ENCODE data around the gene TMEM270. TPM values are rescaled to one million over a fixed set of nuclear protein-coding genes. Genes with fewer than 3 reads are reported as not detected.

Gene TMEM270
- total and polyA plus RNA-seq, 3 donors from 2014 or later, result 37.3 to 113 (median 70.1) TPM

DNA sequence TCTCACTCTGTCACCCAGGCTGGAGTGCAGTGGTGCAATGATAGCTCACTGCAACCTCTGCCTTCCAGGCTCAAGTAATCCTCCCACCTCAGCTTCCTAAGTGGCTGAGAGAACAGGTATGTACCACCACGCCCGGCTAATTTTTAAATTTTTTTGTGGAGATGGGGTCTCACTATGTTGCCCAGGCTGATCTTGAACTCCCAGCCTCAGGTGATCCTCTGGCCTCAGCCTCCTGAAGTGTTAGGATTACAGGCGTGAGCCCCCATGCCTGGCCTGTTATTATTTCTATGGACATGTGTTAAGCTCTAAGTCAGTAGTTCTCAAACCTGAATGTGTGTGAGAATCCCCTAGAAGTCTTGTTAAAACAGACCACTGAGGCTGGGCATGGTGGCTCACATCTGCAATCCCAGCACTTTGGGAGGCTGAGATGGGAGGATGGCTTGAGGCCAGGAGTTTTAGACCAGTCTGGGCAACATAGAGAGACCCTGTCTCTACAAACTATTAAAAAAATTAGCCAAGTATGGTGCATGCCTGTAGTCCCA is 24.5 kb downstream of the TMEM270 start:
- intact Hi-C loops (cut with DNase I; ENCODE audit: low total_unique reads), result no loop called here
- 92 to 99% methylated on average over 3 of the region's 3 CpGs for WGBS, 2 donors
- H3K27ac ChIP-seq, result no peak overlapping the region
- H3K4me3 ChIP-seq, result no peak overlapping the region
- no peaks in the 10 kb centered on the region for H3K9me3 ChIP-seq
- peaks cover 13% of the 10 kb centered on the region for H3K4me1 ChIP-seq
- DNase-seq, result no peak
- TF ChIP-seq POLR2A (IDR thresholded peaks at IDR 0.05) (no peak), CTCF (IDR thresholded peaks at IDR 0.05) (no peak)
- no peaks in the 10 kb centered on the region for H3K36me3 ChIP-seq (ENCODE audit: low read depth, missing control alignments)
- H3K27me3 ChIP-seq, result no peaks in the 10 kb centered on the region

- intact Hi-C loops (cut with DNase I; ENCODE audit: low total_unique reads), result no loop called here
Measured at GRCh38 chr7:73885975-73886798, 25.2 kb downstream of the TMEM270 start.

DNA sequence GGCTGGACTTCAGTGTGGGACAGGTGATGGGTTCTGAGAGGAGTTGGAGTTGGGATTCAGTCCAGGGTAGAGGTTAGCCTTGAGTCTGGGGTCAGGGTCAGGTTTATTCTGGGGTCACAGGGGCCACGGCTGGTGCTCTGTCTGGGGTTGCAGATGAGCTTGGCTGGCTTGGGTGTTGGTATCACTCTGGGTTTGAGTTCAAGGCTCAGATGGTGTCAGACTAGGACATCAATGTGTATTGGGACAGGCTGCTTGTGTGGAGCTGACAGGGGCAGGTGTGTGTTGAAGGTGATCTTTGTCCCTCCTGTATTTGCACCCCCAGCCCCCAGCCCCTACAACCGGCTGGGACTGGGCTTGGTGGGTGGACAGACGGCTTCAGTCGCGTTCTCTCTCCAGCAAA is 26.8 kb downstream of the TMEM270 start:
- no peak for TF ChIP-seq POLR2A (IDR thresholded peaks at IDR 0.05)
- no peak for TF ChIP-seq CTCF (IDR thresholded peaks at IDR 0.05)
- peaks cover 15% of the 10 kb centered on the region for H3K4me1 ChIP-seq
- H3K27me3 ChIP-seq, result no peaks in the 10 kb centered on the region
- no peaks in the 10 kb centered on the region for H3K9me3 ChIP-seq
- no peak for DNase-seq
- no peak overlapping the region for H3K27ac ChIP-seq
- 94 to 100% methylated on average over 1 to 5 of the region's 5 CpGs for WGBS, 2 donors
- H3K4me3 ChIP-seq, result no peak overlapping the region
- intact Hi-C loops (cut with DNase I; ENCODE audit: low total_unique reads), result no loop called here
- no peaks in the 10 kb centered on the region for H3K36me3 ChIP-seq (ENCODE audit: low read depth, missing control alignments)

More at GRCh38 chr7:73885975-73886798, 25.2 kb downstream of the TMEM270 start:
- H3K27me3 ChIP-seq, result no peaks in the 10 kb centered on the region
- peaks cover 13% of the 10 kb centered on the region for H3K4me1 ChIP-seq
- WGBS, 2 donors, result 36 to 41% methylated on average over 19 to 20 of the region's 25 CpGs
- peak; percentile 80 for DNase-seq
- no peak overlapping the region for H3K4me3 ChIP-seq
- H3K36me3 ChIP-seq (ENCODE audit: low read depth, missing control alignments), result no peaks in the 10 kb centered on the region
- H3K9me3 ChIP-seq, result no peaks in the 10 kb centered on the region
- H3K27ac ChIP-seq, result peak overlapping the region; percentile 35 to 60
- TF ChIP-seq POLR2A (IDR thresholded peaks at IDR 0.05), result no peak
- TF ChIP-seq CTCF (IDR thresholded peaks at IDR 0.05), result no peak

DNA sequence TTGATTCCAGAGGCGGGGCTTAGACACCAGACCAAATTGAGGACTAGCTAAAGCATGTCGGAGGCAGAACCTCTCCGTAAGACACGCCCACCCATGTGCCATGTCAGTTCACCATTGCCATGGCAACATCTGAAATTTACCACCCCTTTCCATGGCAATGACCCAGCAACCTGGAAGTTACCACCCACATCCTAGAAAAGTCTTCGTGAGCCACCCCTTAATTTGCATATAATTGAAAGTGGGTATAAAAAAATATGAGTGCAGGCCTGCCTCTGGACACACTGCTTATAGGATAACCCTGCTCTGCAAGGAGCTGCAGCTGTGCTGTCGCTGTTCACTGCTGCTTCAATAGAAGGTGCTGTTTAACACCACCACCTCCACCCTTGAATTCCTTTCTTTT is 28.0 kb downstream of the TMEM270 start:
- H3K4me3 ChIP-seq, result no peak overlapping the region
- H3K36me3 ChIP-seq (ENCODE audit: low read depth, missing control alignments), result no peaks in the 10 kb centered on the region
- H3K4me1 ChIP-seq, result peaks cover 26% of the 10 kb centered on the region
- no peak for TF ChIP-seq POLR2A (IDR thresholded peaks at IDR 0.05)
- TF ChIP-seq CTCF (IDR thresholded peaks at IDR 0.05), result no peak
- no peaks in the 10 kb centered on the region for H3K27me3 ChIP-seq
- H3K27ac ChIP-seq, result no peak overlapping the region
- DNase-seq, result no peak
- intact Hi-C loops (cut with DNase I; ENCODE audit: low total_unique reads), result no loop called here
- WGBS, 2 donors, result 95 to 96% methylated on average over 6 of the region's 6 CpGs
- no peaks in the 10 kb centered on the region for H3K9me3 ChIP-seq
